ENCODE results near the gene MTFR1L.

GRCh38 chr1:25779388-25779787, 40.4 kb upstream of the MTFR1L start:
- TF ChIP-seq GATA2 (IDR thresholded peaks at IDR 0.05; ENCODE audit: low read depth, low read length) = no peak
- TF ChIP-seq GATA3 (IDR thresholded peaks at IDR 0.05; ENCODE audit: low read depth, low read length) = no peak

All from SH-SY5Y (cell line).